Keratinocyte (primary cell): ENCODE data around the gene PRKAG1. TPM values are rescaled to one million over a fixed set of nuclear protein-coding genes. Genes with fewer than 3 reads are reported as not detected.
A peak's percentile ranks its signal among the peaks of the same experiment; 100 is the strongest.

Source experiments
- DNase-seq: peaks from one replicate; pipeline ENCODE4 v3.0.0-alpha.2; 2011; ENCODE audit warnings: low read depth, missing footprints, low spot score
- FAIRE-seq: peaks from 2 replicates; lab custom pipeline; 2011; peaks lifted over from hg19 to GRCh38; lab: Jason Lieb, UNC
- H2AFZ ChIP-seq: 2 replicates; pipeline ENCODE4 v1.6.0; 2012; ENCODE audit warnings: low read length, control low read depth, inconsistent platforms; ENCODE audit not compliant: control insufficient read depth
- H3K27ac ChIP-seq: 2 replicates; pipeline ENCODE4 v1.5.1; 2011; ENCODE audit warnings: low read length; ENCODE audit not compliant: control insufficient read depth, insufficient read depth
- H3K27me3 ChIP-seq: 3 replicates; pipeline ENCODE4 v1.6.0; 2011; ENCODE audit warnings: low read length; ENCODE audit not compliant: control insufficient read depth, insufficient read depth; ENCODE audit errors: extremely low read depth
- H3K36me3 ChIP-seq, 2 experiments: 2 replicates in 1 of 2; 3 replicates in 1 of 2; pipeline ENCODE4 v1.5.1; 2011; ENCODE audit warnings: low read length in 2 of 2, mild to moderate bottlenecking in 1 of 2; ENCODE audit not compliant: control insufficient read depth in 2 of 2, insufficient read depth in 2 of 2; ENCODE audit errors: extremely low read depth in 1 of 2
- H3K4me1 ChIP-seq: 3 replicates; pipeline ENCODE4 v1.5.1; 2011; ENCODE audit warnings: low read length; ENCODE audit not compliant: control insufficient read depth, insufficient read depth; ENCODE audit errors: extremely low read depth
- H3K4me2 ChIP-seq: 3 replicates; pipeline ENCODE4 v1.6.0; 2011; ENCODE audit warnings: low read depth, low read length; ENCODE audit not compliant: control insufficient read depth, insufficient read depth; ENCODE audit errors: extremely low read depth
- H3K4me3 ChIP-seq, 3 experiments: fragments of 200-600 bp in 1 of 3; sonication (generic) in 1 of 3; 2 replicates in 2 of 3; 3 replicates in 1 of 3; pipeline ENCODE4 v1.5.1; 2011 to 2016; ENCODE audit warnings: low read length in 3 of 3, mild to moderate bottlenecking in 3 of 3, control low read depth in 2 of 3, inconsistent platforms in 1 of 3, low read depth in 1 of 3, mixed read lengths in 1 of 3, mixed run types in 1 of 3, moderate library complexity in 1 of 3; ENCODE audit not compliant: control insufficient read depth in 2 of 3, insufficient read depth in 2 of 3; ENCODE audit errors: extremely low read depth in 1 of 3
- H3K79me2 ChIP-seq: 2 replicates; pipeline ENCODE4 v1.6.0; 2012; ENCODE audit warnings: low read length; ENCODE audit not compliant: control insufficient read depth, insufficient read depth
- H3K9ac ChIP-seq: 3 replicates; pipeline ENCODE4 v1.6.0; 2011; ENCODE audit warnings: low read length; ENCODE audit not compliant: control insufficient read depth, insufficient read depth; ENCODE audit errors: extremely low read depth
- H3K9me1 ChIP-seq: 3 replicates; pipeline ENCODE4 v1.6.0; 2011; ENCODE audit warnings: low read length; ENCODE audit not compliant: control insufficient read depth, insufficient read depth; ENCODE audit errors: extremely low read depth
- H3K9me3 ChIP-seq: 2 replicates; pipeline ENCODE4 v1.5.1; 2012; ENCODE audit warnings: low read depth, low read length; ENCODE audit not compliant: control insufficient read depth
- H4K20me1 ChIP-seq: 3 replicates; pipeline ENCODE4 v1.6.0; 2011; ENCODE audit warnings: low read length; ENCODE audit not compliant: control insufficient read depth, insufficient read depth; ENCODE audit errors: extremely low read depth
- CTCF ChIP-seq, 3 experiments: IDR thresholded peaks in 1 of 3; conservative IDR thresholded peaks in 1 of 3; optimal IDR thresholded peaks in 1 of 3; 2 replicates in 2 of 3; 3 replicates in 1 of 3; pipeline versions ENCODE3 to v1.5.1; 2011; ENCODE audit warnings: low read length in 3 of 3, mild to moderate bottlenecking in 3 of 3, moderate library complexity in 2 of 3, control low read depth in 1 of 3, inconsistent platforms in 1 of 3; ENCODE audit not compliant: insufficient read depth in 2 of 3; ENCODE audit errors: extremely low read depth in 1 of 3
- EZH2 ChIP-seq: IDR thresholded peaks from one replicate; pipeline ENCODE4 v1.6.1; 2012; ENCODE audit warnings: inconsistent platforms, mild to moderate bottlenecking, low read length, moderate library complexity
- dilution Hi-C: fragments of 300-500 bp; cut with MboI; formaldehyde crosslinking; loops from one replicate; pipeline ENCODE4 v1.7.0; 2020; ENCODE audit warnings: low sequenced_read_pairs; ENCODE audit not compliant: extremely low pct_ligation_motif_present
- polyA plus RNA-seq, 5 experiments: library from polyadenylated mRNA; depleted of rRNA in 3 of 5; stranded (reverse) in 3 of 5; stranded (forward) in 1 of 5; unstranded in 1 of 5; fragments of >200 nt; gene quantifications; 1 replicate in 1 of 5; 2 replicates in 3 of 5; 3 replicates in 1 of 5; pipeline versions ENCODE4 v1.2.1 to v1.2.3, GENCODE V29; 2011 to 2012; ENCODE audit warnings: missing spikeins in 2 of 5, low read depth in 1 of 5, low replicate concordance in 1 of 5

PRKAG1 gene
- polyA plus RNA-seq, 1 donor (not counting 4 experiments of a cell fraction or from before 2014, with no cell fraction given), result 125 TPM

GRCh38 chr12:48981757-48982157, 36.8 kb downstream of the PRKAG1 start:
- Histone ChIP-seq H3K4me3 (no peak overlapping the region), H2AFZ (no peak overlapping the region), H3K79me2 (no peaks in the 10 kb centered on the region), H3K9me3 (no peaks in the 10 kb centered on the region), H4K20me1 (no peaks in the 10 kb centered on the region), H3K9me1 (no peaks in the 10 kb centered on the region), H3K27ac (no peak overlapping the region), H3K9ac (no peak overlapping the region), H3K27me3 (peaks cover 96% of the 10 kb centered on the region), H3K36me3 (no peaks in the 10 kb centered on the region), H3K4me1 (peaks cover 18% of the 10 kb centered on the region), H3K4me2 (no peak overlapping the region)
- FAIRE-seq, result no peak
- dilution Hi-C loops, result no loop called here
- TF ChIP-seq EZH2 (no peak), CTCF (optimal IDR thresholded peaks at IDR 0.05 in 1 of 3, IDR thresholded peaks at IDR 0.05 in 1 of 3, conservative IDR thresholded peaks at IDR 0.05 in 1 of 3; ENCODE audit: extremely low read depth in 1 of 3, insufficient read depth in 2 of 3, low read length in 3 of 3) (no peak)
- DNase-seq, result no peak

GRCh38 chr12:48980953-48981756, 37.4 kb downstream of the PRKAG1 start:
- no peak for FAIRE-seq
- no peaks in the 10 kb centered on the region for H3K9me1 ChIP-seq
- peaks cover 93% of the 10 kb centered on the region for H3K27me3 ChIP-seq
- no peaks in the 10 kb centered on the region for H4K20me1 ChIP-seq
- H3K36me3 ChIP-seq, result no peaks in the 10 kb centered on the region
- peaks cover 18% of the 10 kb centered on the region for H3K4me1 ChIP-seq
- dilution Hi-C loops, result no loop called here
- H3K4me3 ChIP-seq, result peak overlapping the region in 2 of 3 experiments; percentile 6 to 57
- no peaks in the 10 kb centered on the region for H3K79me2 ChIP-seq
- peak overlapping the region; percentile 78 for H3K4me2 ChIP-seq
- H2AFZ ChIP-seq, result peak overlapping the region; percentile 13
- H3K27ac ChIP-seq, result no peak overlapping the region
- DNase-seq, result no peak
- H3K9me3 ChIP-seq, result no peaks in the 10 kb centered on the region
- TF ChIP-seq CTCF (optimal IDR thresholded peaks at IDR 0.05 in 1 of 3, IDR thresholded peaks at IDR 0.05 in 1 of 3, conservative IDR thresholded peaks at IDR 0.05 in 1 of 3; ENCODE audit: extremely low read depth in 1 of 3, insufficient read depth in 2 of 3, low read length in 3 of 3) (no peak), EZH2 (peak; percentile 72)
- H3K9ac ChIP-seq, result no peak overlapping the region
